OCI-M1 (cell line): ENCODE results near the gene DDX11.
"Not testable (repeated sequence)": the region's sequence is repeated elsewhere in the genome, so short reads cannot be mapped to it uniquely, and the experiment has no call there.

Experiments used
- DNase-seq: peaks from one replicate; lab custom pipeline; 2025; lab: John Stamatoyannopoulos, UW

Gene DDX11

GRCh38 chr12:31124158-31124557 is 50.5 kb downstream of the DDX11 start:
- DNase-seq, result not testable (repeated sequence)

GRCh38 chr12:31125171-31125570 is 51.5 kb downstream of the DDX11 start:
- DNase-seq, result not testable (repeated sequence)

DNA sequence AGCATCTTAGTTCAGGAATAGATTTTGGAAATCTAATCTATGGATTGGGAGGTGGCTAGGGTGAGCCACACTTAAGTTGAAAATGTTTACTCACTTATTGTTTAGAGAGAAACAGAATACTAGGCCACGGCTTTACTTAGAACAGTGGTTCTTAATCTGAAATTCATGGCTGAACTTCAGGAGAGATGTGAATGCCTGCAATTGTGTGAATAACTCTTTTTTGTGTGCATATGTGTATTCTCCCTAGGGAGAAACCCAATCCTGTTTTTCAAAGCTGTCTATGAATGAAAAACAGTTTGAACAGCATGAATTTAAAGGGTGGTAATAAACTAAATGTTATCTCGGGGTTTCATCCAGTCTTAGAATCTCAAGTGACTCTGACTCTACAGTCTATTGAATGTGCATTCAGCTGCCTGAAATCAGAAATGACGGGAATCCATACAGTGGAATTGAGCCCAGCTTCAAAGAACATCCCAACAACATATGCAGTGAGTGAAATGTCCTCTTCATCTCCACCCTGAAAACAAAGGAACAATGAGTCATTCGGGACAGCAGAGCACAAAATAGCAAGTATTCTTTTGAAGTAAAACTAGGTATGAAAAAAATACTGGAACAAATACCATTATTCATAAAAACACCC is 53.7 kb downstream of the DDX11 start:
- not testable (repeated sequence) for DNase-seq

- not testable (repeated sequence) for DNase-seq
Observed at GRCh38 chr12:31136581-31136980, 62.9 kb downstream of the DDX11 start.

DNA sequence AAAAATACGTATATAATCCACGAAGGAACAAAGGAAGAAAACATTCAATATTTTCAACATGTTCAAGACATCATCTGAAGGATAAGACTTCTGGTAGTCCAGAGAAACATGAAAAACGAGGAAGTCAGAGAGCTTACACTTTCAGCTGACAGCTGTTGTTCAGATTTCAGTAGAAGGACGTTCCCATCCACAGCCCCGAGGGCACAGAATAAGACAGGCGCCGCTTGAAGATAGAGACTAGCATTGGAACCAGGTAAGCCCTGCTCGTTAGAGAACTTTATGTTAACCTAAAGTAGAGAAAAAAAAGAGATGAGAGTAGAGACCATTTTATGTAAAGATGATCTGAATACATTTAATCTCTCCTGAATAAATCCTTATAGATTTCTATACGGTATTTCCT is 71.1 kb downstream of the DDX11 start:
- not testable (repeated sequence) for DNase-seq

DNA sequence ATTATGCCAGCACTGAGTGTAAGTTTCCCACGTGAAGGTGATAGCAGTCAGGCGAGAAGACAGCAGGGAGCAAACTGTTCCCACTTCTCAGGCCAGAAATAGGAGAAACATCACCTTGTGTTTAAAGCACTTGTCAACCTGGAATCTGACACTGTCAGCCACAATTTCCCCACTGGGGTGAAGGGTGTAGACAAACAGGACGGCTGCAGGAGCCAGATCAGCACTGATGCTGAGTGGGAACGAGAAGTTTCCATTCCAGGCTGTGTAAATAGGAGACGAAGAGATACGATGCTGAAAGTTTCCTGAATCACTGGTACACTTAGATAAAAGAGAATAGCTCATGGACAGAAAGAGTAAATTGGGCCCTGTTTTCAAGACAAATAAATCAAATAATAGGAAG is 71.6 kb downstream of the DDX11 start:
- not testable (repeated sequence) for DNase-seq

- not testable (repeated sequence) for DNase-seq
Observed at GRCh38 chr12:31147415-31147814, 73.8 kb downstream of the DDX11 start.

DNA sequence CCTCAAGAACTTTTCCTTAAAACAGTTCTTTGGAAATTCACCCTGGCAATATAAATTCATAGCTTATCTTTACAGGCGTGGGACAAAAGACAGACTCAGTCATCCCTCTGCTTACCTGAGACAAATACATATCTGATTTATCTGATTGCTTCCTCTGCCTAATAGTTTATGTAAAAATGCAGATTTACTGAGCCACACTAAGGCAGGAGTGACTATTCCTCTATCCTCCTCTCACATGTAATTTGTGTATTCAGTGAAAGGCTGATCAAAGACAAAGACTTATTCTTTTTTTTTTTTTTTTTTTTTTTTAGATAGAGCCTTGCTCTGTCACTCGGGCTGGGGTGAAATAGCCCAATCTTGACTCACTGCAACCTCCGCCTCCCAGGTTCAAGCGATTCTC is 77.1 kb downstream of the DDX11 start:
- DNase-seq, result not testable (repeated sequence)
